AG04450 (cell line): ENCODE data around the gene EPHA4. TPM values are rescaled to one million over a fixed set of nuclear protein-coding genes. Genes with fewer than 3 reads are reported as not detected.

Experiments
- CTCF ChIA-PET: fragments of 300-600, 350-600 bp; formaldehyde crosslinking; extraction: SDS; loops from one replicate; lab custom pipeline; 2022; ENCODE audit warnings: antibody characterized with exemption, inconsistent platforms; lab: Charles Lee
- POLR2A ChIA-PET: fragments of 350-600 bp; formaldehyde crosslinking; extraction: SDS; loops from one replicate; lab custom pipeline; 2021; ENCODE audit warnings: antibody characterized with exemption, inconsistent platforms; lab: Yijun Ruan, JAX
- DNase-seq: peaks from one replicate; pipeline ENCODE4 v3.0.0-alpha.2; 2011; ENCODE audit warnings: low read depth, low spot score
- H3K27ac ChIP-seq: one replicate; pipeline ENCODE4 v1.5.1; 2012; ENCODE audit warnings: low read depth, low read length, control low read depth
- H3K27me3 ChIP-seq: one replicate; pipeline ENCODE4 v1.6.0; 2012; ENCODE audit warnings: low read length; ENCODE audit not compliant: control insufficient read depth, insufficient read depth
- H3K4me3 ChIP-seq: 2 replicates; pipeline ENCODE4 v1.5.1; 2011; ENCODE audit warnings: mild to moderate bottlenecking, low read depth, low read length, control low read depth
- H3K9me3 ChIP-seq: 2 replicates; pipeline ENCODE4 v1.5.1; 2012; ENCODE audit warnings: low read length; ENCODE audit not compliant: control insufficient read depth, insufficient read depth
- CTCF ChIP-seq: IDR thresholded peaks from 2 replicates; pipeline ENCODE4 v1.5.1; 2011; ENCODE audit warnings: low read depth, low read length, control low read depth, inconsistent platforms
- polyA plus RNA-seq: library from polyadenylated mRNA; depleted of rRNA; stranded (reverse); fragments of >200 nt; gene quantifications from 2 replicates; pipeline ENCODE4 v1.2.3, GENCODE V29; 2011

Gene EPHA4
- polyA plus RNA-seq, 1 experiment = 37.9 TPM

- Histone ChIP-seq H3K4me3 (no peak overlapping the region), H3K9me3 (no peaks in the 10 kb centered on the region), H3K27me3 (no peaks in the 10 kb centered on the region), H3K27ac (no peak overlapping the region)
- no peak for DNase-seq
- TF ChIP-seq CTCF = no peak
- POLR2A ChIA-PET = interaction anchor here (0.6 kb wide), 1 partner anchor 979 kb away, joined by 3 read pairs; no protein-coding TSS in a partner anchor
- CTCF ChIA-PET = no interaction called here
These were observed 70.8 kb downstream of the EPHA4 start for GRCh38 chr2:221501210-221501882.

- POLR2A ChIA-PET = interaction anchor here (0.6 kb wide), 1 partner anchor 978 kb away, joined by 3 read pairs; no protein-coding TSS in a partner anchor
- H3K27ac ChIP-seq = no peak overlapping the region
- no peaks in the 10 kb centered on the region for H3K9me3 ChIP-seq
- TF ChIP-seq CTCF = no peak
- H3K4me3 ChIP-seq = no peak overlapping the region
- H3K27me3 ChIP-seq = no peaks in the 10 kb centered on the region
- CTCF ChIA-PET = no interaction called here
- DNase-seq = no peak
These were observed 71.4 kb downstream of the EPHA4 start for GRCh38 chr2:221500501-221501209.

GRCh38 chr2:221495731-221496130 lies 76.4 kb downstream of the EPHA4 start:
- no peak overlapping the region for H3K27ac ChIP-seq
- H3K9me3 ChIP-seq = no peaks in the 10 kb centered on the region
- H3K4me3 ChIP-seq = no peak overlapping the region
- no peaks in the 10 kb centered on the region for H3K27me3 ChIP-seq
- no peak for DNase-seq
- TF ChIP-seq CTCF = no peak
- ChIA-PET POLR2A (no interaction called here), CTCF (no interaction called here)

- CTCF ChIA-PET = no interaction called here
- no peak for TF ChIP-seq CTCF
- Histone ChIP-seq H3K4me3 (no peak overlapping the region), H3K27ac (no peak overlapping the region), H3K9me3 (no peaks in the 10 kb centered on the region), H3K27me3 (no peaks in the 10 kb centered on the region)
- DNase-seq = no peak
- POLR2A ChIA-PET = no interaction called here
These were observed 77.5 kb downstream of the EPHA4 start for GRCh38 chr2:221494556-221494955.

GRCh38 chr2:221493391-221493790 lies 78.7 kb downstream of the EPHA4 start:
- no peak for DNase-seq
- no peak for TF ChIP-seq CTCF
- no peak overlapping the region for H3K27ac ChIP-seq
- no peaks in the 10 kb centered on the region for H3K27me3 ChIP-seq
- POLR2A ChIA-PET = no interaction called here
- no peak overlapping the region for H3K4me3 ChIP-seq
- CTCF ChIA-PET = no interaction called here
- H3K9me3 ChIP-seq = no peaks in the 10 kb centered on the region
